GM12878 (cell line): ENCODE data around the gene EXOC3L4. TPM values are rescaled to one million over a fixed set of nuclear protein-coding genes. Genes with fewer than 3 reads are reported as not detected.

Source experiments
- ATAC-seq: fragments of 200-7000 bp; cut with Tn5 transposase; 3 replicates; pipeline ENCODE4 v1.9.1; 2020; ENCODE audit warnings: mild to moderate bottlenecking, moderate library complexity
- BruUV-seq: library from RNA; stranded (reverse); fragments of 400-500 nt; replicated peaks from 2 replicates; lab custom pipeline; 2021; lab: Mats Ljungman, UMichigan
- CTCF ChIA-PET: fragments of 300-600 bp; sonication (Branson Sonifier 250); formaldehyde crosslinking; extraction: SDS; loops from one replicate; lab custom pipeline; 2021; ENCODE audit warnings: inconsistent platforms; lab: Yijun Ruan, JAX
- POLR2A ChIA-PET: fragments of 350-600 bp; formaldehyde crosslinking; extraction: SDS; loops from one replicate; lab custom pipeline; 2021; ENCODE audit warnings: inconsistent platforms; lab: Charles Lee
- RAD21 ChIA-PET: fragments of 300-600 bp; sonication (Branson Sonifier 250); formaldehyde crosslinking; loops from one replicate; lab custom pipeline; 2023; ENCODE audit warnings: antibody characterized with exemption; ENCODE audit not compliant: unreplicated experiment; lab: Charles Lee
- SMC1A ChIA-PET: fragments of 300-600 bp; sonication (Branson Sonifier 250); formaldehyde crosslinking; loops from one replicate; lab custom pipeline; 2023; ENCODE audit not compliant: unreplicated experiment, uncharacterized antibody; lab: Charles Lee
- DNase-seq: peaks from one replicate; pipeline ENCODE4 v3.0.0-alpha.2; 2011; ENCODE audit warnings: low read depth, low spot score
- FAIRE-seq: peaks from 3 replicates; lab custom pipeline; 2011; peaks lifted over from hg19 to GRCh38; lab: Jason Lieb, UNC
- H2AFZ ChIP-seq: 2 replicates; pipeline ENCODE4 v1.6.0; 2011; ENCODE audit warnings: low read depth, low read length, control low read depth; ENCODE audit not compliant: control insufficient read depth
- H3K27ac ChIP-seq: 2 replicates; pipeline ENCODE4 v1.5.1; 2011; ENCODE audit warnings: control low read depth; ENCODE audit not compliant: control insufficient read depth, insufficient read depth
- H3K27me3 ChIP-seq, 2 experiments: replicated peaks in 1 of 2; 2 replicates each; pipeline versions ENCODE4 v1.6.0 to v1.6.1; 2011; ENCODE audit warnings: low read length in 1 of 2; ENCODE audit not compliant: control insufficient read depth in 2 of 2, insufficient read depth in 2 of 2
- H3K36me3 ChIP-seq, 2 experiments: 2 replicates each; pipeline ENCODE4 v1.5.1; 2011; ENCODE audit warnings: low read length in 1 of 2; ENCODE audit not compliant: control insufficient read depth in 2 of 2, insufficient read depth in 2 of 2
- H3K4me1 ChIP-seq: 2 replicates; pipeline ENCODE4 v1.6.1; 2011; ENCODE audit warnings: mild to moderate bottlenecking, low read length, moderate library complexity, mixed read lengths; ENCODE audit not compliant: control insufficient read depth, insufficient read depth
- H3K4me2 ChIP-seq: 2 replicates; pipeline ENCODE4 v1.6.0; 2011; ENCODE audit warnings: control low read depth; ENCODE audit not compliant: control insufficient read depth, insufficient read depth
- H3K4me3 ChIP-seq: fragments of 200-600 bp; sonication (generic); 2 replicates; pipeline ENCODE4 v1.5.1; 2016
- H3K79me2 ChIP-seq: 2 replicates; pipeline ENCODE4 v1.6.0; 2011; ENCODE audit warnings: low read length; ENCODE audit not compliant: control insufficient read depth, insufficient read depth
- H3K9ac ChIP-seq: 2 replicates; pipeline ENCODE4 v1.8.0; 2011; ENCODE audit warnings: low read length, control low read depth, mixed read lengths; ENCODE audit not compliant: control insufficient read depth, insufficient read depth
- H3K9me3 ChIP-seq: replicated peaks from 3 replicates; pipeline ENCODE4 v1.5.1; 2011; ENCODE audit warnings: mild to moderate bottlenecking, low read length; ENCODE audit not compliant: control insufficient read depth, insufficient read depth
- H4K20me1 ChIP-seq: 2 replicates; pipeline ENCODE4 v1.6.0; 2011; ENCODE audit not compliant: control insufficient read depth, insufficient read depth
- BCL11A ChIP-seq: IDR thresholded peaks from 2 replicates; pipeline ENCODE4 v1.6.1; 2011; ENCODE audit warnings: low read depth, low read length
- CBFB ChIP-seq: IDR thresholded peaks from 2 replicates; pipeline ENCODE4 v1.6.1; 2016; ENCODE audit warnings: antibody characterized with exemption, low read depth
- CHD1 ChIP-seq: IDR thresholded peaks from 2 replicates; pipeline ENCODE4 v1.6.1; 2012; ENCODE audit warnings: low read depth, low read length, improper control_type of control experiment
- CHD4 ChIP-seq: fragments of 200-600 bp; sonication (generic); IDR thresholded peaks from 2 replicates; pipeline ENCODE4 v1.6.1; 2016; ENCODE audit warnings: mild to moderate bottlenecking
- EGR1 ChIP-seq, 2 experiments: IDR thresholded peaks; 1 replicate in 1 of 2; 2 replicates in 1 of 2; pipeline ENCODE4 v1.6.1; 2011 to 2012; ENCODE audit warnings: low read depth in 2 of 2, low read length in 2 of 2, borderline replicate concordance in 1 of 2, mild to moderate bottlenecking in 1 of 2, moderate library complexity in 1 of 2
- EP300 ChIP-seq, 2 experiments: fragments of 150-350 bp in 1 of 2; IDR thresholded peaks; 2 replicates each; pipeline ENCODE4 v1.6.1; 2011 to 2012; ENCODE audit warnings: low read depth in 2 of 2, low read length in 2 of 2, borderline replicate concordance in 1 of 2, improper control_type of control experiment in 1 of 2, inconsistent platforms in 1 of 2; ENCODE audit not compliant: control insufficient read depth in 1 of 2
- IKZF1 ChIP-seq: fragments of 450-650 bp; conservative IDR thresholded peaks from 2 replicates; pipeline ENCODE4 v1.6.1; 2017; ENCODE audit warnings: antibody characterized with exemption, mild to moderate bottlenecking
- KAT2A ChIP-seq: conservative IDR thresholded peaks from 2 replicates; pipeline ENCODE4 v1.6.1; 2011; ENCODE audit warnings: low read depth, low read length; ENCODE audit not compliant: control insufficient read depth
- LARP7 ChIP-seq: fragments of 450-650 bp; IDR thresholded peaks from 2 replicates; pipeline ENCODE4 v1.6.1; 2017; ENCODE audit warnings: mild to moderate bottlenecking
- MLLT1 ChIP-seq: fragments of 450-650 bp; IDR thresholded peaks from 2 replicates; pipeline ENCODE4 v1.6.1; 2016; ENCODE audit warnings: mild to moderate bottlenecking
- RCOR1 ChIP-seq: conservative IDR thresholded peaks from 2 replicates; pipeline ENCODE4 v1.6.1; 2012; ENCODE audit warnings: low read depth, low read length, improper control_type of control experiment
- SIX5 ChIP-seq: IDR thresholded peaks from 2 replicates; pipeline ENCODE4 v1.6.1; 2011; ENCODE audit warnings: mild to moderate bottlenecking, low read depth, low read length, moderate library complexity; ENCODE audit not compliant: severe bottlenecking
- SMC3 ChIP-seq: IDR thresholded peaks from 2 replicates; pipeline ENCODE4 v1.6.1; 2011; ENCODE audit warnings: low read length, improper control_type of control experiment, borderline replicate concordance
- TCF7 ChIP-seq: IDR thresholded peaks from 2 replicates; pipeline ENCODE4 v1.6.1; 2014; ENCODE audit warnings: antibody characterized with exemption, borderline replicate concordance
- USF2 ChIP-seq: IDR thresholded peaks from 2 replicates; pipeline ENCODE4 v1.6.1; 2011; ENCODE audit warnings: low read depth, low read length, improper control_type of control experiment, borderline replicate concordance
- WGBS: methylation state at CpG from one replicate; pipeline ENCODE4 v1.1.6; 2016; ENCODE audit warnings: low lambda C conversion rate; ENCODE audit not compliant: insufficient replicate concordance, insufficient coverage; ENCODE audit errors: missing lambda C conversion rate; 5-methylcytosine and 5-hydroxymethylcytosine counted together
- in situ Hi-C: fragments of 300-500 bp; cut with MboI; formaldehyde crosslinking; loops from 9 replicates; pipeline ENCODE4 v1.14.3; 2018; ENCODE audit warnings: mixed read lengths
- intact Hi-C: fragments of 100-400 bp; cut with micrococcal nuclease; formaldehyde crosslinking; loops from one replicate; pipeline ENCODE4 v1.14.2; 2022; ENCODE audit not compliant: unreplicated experiment
- polyA plus RNA-seq, 11 experiments: library from polyadenylated mRNA; depleted of rRNA in 4 of 11; unstranded in 6 of 11; stranded (reverse) in 5 of 11; fragments of >200 nt; fragmentation: Nextera tagmentation in 4 of 11; fragmentation: Illumina TruSeq in 1 of 11; extraction: Ambion mirVana in 4 of 11; extraction: Trizol in 1 of 11; gene quantifications; 1 replicate in 1 of 11; 2 replicates in 10 of 11; pipeline versions ENCODE4 v1.2.1 to v1.2.3, GENCODE V29; 2011 to 2016; ENCODE audit warnings: inconsistent platforms in 2 of 11, missing spikeins in 2 of 11, low read depth in 1 of 11
- total RNA-seq, 4 experiments: library from RNA; depleted of rRNA in 3 of 4; stranded (reverse); fragments of >200 nt in 3 of 4; fragmentation: Illumina TruSeq in 1 of 4; extraction: Trizol in 1 of 4; gene quantifications; 2 replicates each; pipeline versions ENCODE4 v1.2.1 to v1.2.3, GENCODE V29; 2013 to 2021

The EXOC3L4 gene
- total and polyA plus RNA-seq, 10 of the 15 experiments (the other 5 are each of a cell fraction or from before 2014, with no cell fraction given), result not detected

GRCh38 chr14:103140316-103141109, 46.0 kb downstream of the EXOC3L4 start (continued):
- TF ChIP-seq TCF7 (peak; percentile 98), EP300 (IDR thresholded peaks at IDR 0.05; ENCODE audit: borderline replicate concordance in 1 of 2, control insufficient read depth in 1 of 2, low read depth in 2 of 2, low read length in 2 of 2) (peak in 1 of 2 experiments; percentile 53; a peak in 1 of 4 replicates), EGR1 (IDR thresholded peaks at IDR 0.05; ENCODE audit: borderline replicate concordance in 1 of 2, low read depth in 2 of 2, low read length in 2 of 2) (no peak), LARP7 (no peak), CHD4 (no peak), BCL11A (no peak), IKZF1 (peak; percentile 84), CBFB (no peak)

- RAD21 ChIA-PET, result interaction anchor here (0.7 to 5.3 kb wide), 14 partner anchors 8 to 193 kb away, joined by 3 to 120 read pairs (median 4); partner anchors contain the start of gene EIF5
- Histone ChIP-seq H3K9me3 (no peaks in the 10 kb centered on the region), H3K27ac (peak overlapping the region; percentile 12; the same call in 1 of the 2 replicates), H3K9ac (no peak overlapping the region), H3K27me3 (no peaks in the 10 kb centered on the region), H3K36me3 (no peaks in the 10 kb centered on the region), H2AFZ (no peak overlapping the region), H3K4me2 (peak overlapping the region; percentile 75), H3K4me1 (peaks cover 16% of the 10 kb centered on the region), H3K79me2 (no peaks in the 10 kb centered on the region), H3K4me3 (peak overlapping the region; percentile 7; the same call in 1 of the 2 replicates), H4K20me1 (no peaks in the 10 kb centered on the region)
- BruUV-seq, result no TSS peak
- 13% methylated on average over 8 of the region's 8 CpGs for WGBS
- FAIRE-seq, result no peak
- SMC1A ChIA-PET, result interaction anchor here (1.0 to 3.9 kb wide), 12 partner anchors 11 to 67 kb away, joined by 3 to 60 read pairs (median 4); no protein-coding TSS in a partner anchor
- POLR2A ChIA-PET, result interaction anchor here (0.9 to 2.1 kb wide), 6 partner anchors 29 to 41 kb away, joined by 3 to 7 read pairs (median 6); no protein-coding TSS in a partner anchor
- in situ Hi-C loops, result no loop called here
- no peak for DNase-seq
- CTCF ChIA-PET, result interaction anchor here (0.6 to 8.6 kb wide), 26 partner anchors 9 to 150 kb away, joined by 3 to 176 read pairs (median 4); partner anchors contain the start of genes EXOC3L4 and TNFAIP2
- peak; percentile 50 for ATAC-seq
- intact Hi-C loops, result loop anchor here (2.0 to 5.0 kb wide), 2 partner anchors 46 to 152 kb away; no protein-coding TSS in a partner anchor
- TF ChIP-seq CHD1 (no peak), USF2 (no peak), MLLT1 (no peak), RCOR1 (no peak), SIX5 (no peak), CBFB (no peak), KAT2A (no peak), SMC3 (peak; percentile 74; the same call in 1 of the 2 replicates)
Observed at GRCh38 chr14:103141117-103141796, 46.7 kb downstream of the EXOC3L4 start.
